RWPE1 (cell line): ENCODE results near the gene ZBTB7C.

Source experiments
- CTCF ChIA-PET: fragments of 350-600 bp; sonication (Branson Sonifier 250); formaldehyde crosslinking; extraction: SDS; loops from one replicate; lab custom pipeline; 2021; lab: Yijun Ruan, JAX
- POLR2A ChIA-PET: fragments of 400-600 bp; formaldehyde crosslinking; extraction: SDS; loops from one replicate; lab custom pipeline; 2020; ENCODE audit warnings: antibody characterized with exemption; ENCODE audit not compliant: low non-redundant PET; lab: Yijun Ruan, JAX
- DNase-seq: peaks from one replicate; pipeline ENCODE4 v3.0.0; 2012; ENCODE audit warnings: low spot score
- H3K27ac ChIP-seq: fragments of 450-650 bp; 2 replicates; pipeline ENCODE4 v1.5.1; 2017
- CTCF ChIP-seq: fragments of 450-650 bp; conservative IDR thresholded peaks from 2 replicates; pipeline ENCODE4 v1.5.1; 2017; ENCODE audit warnings: low read depth, mild to moderate bottlenecking

Gene ZBTB7C

GRCh38 chr18:48263192-48263853, 145.9 kb downstream of the ZBTB7C start:
- no peak for DNase-seq
- no peak overlapping the region for H3K27ac ChIP-seq
- ChIA-PET CTCF (no interaction called here), POLR2A (no interaction called here)
- no peak for TF ChIP-seq CTCF

GRCh38 chr18:48260237-48260636, 148.9 kb downstream of the ZBTB7C start:
- ChIA-PET CTCF (no interaction called here), POLR2A (no interaction called here)
- DNase-seq = no peak
- no peak for TF ChIP-seq CTCF
- no peak overlapping the region for H3K27ac ChIP-seq

GRCh38 chr18:48256848-48257247, 152.3 kb downstream of the ZBTB7C start:
- no peak overlapping the region for H3K27ac ChIP-seq
- TF ChIP-seq CTCF = no peak
- POLR2A ChIA-PET = no interaction called here
- no peak for DNase-seq
- CTCF ChIA-PET = interaction anchor here (0.6 kb wide), 1 partner anchor 16 kb away, joined by 4 read pairs; no protein-coding TSS in a partner anchor

- TF ChIP-seq CTCF = no peak
- no peak for DNase-seq
- POLR2A ChIA-PET = no interaction called here
- CTCF ChIA-PET = no interaction called here
- H3K27ac ChIP-seq = no peak overlapping the region
Measured at GRCh38 chr18:48254077-48254602, 155.0 kb downstream of the ZBTB7C start.

- no peak for DNase-seq
- CTCF ChIA-PET = no interaction called here
Measured at GRCh38 chr18:48252525-48252924, 156.7 kb downstream of the ZBTB7C start.

GRCh38 chr18:48250918-48251317, 158.3 kb downstream of the ZBTB7C start:
- ChIA-PET CTCF (no interaction called here), POLR2A (no interaction called here)
- H3K27ac ChIP-seq = no peak overlapping the region
- TF ChIP-seq CTCF = no peak
- no peak for DNase-seq

More at GRCh38 chr18:48252525-48252924, 156.7 kb downstream of the ZBTB7C start:
- no peak for TF ChIP-seq CTCF
- H3K27ac ChIP-seq = no peak overlapping the region
- POLR2A ChIA-PET = no interaction called here
